Nephron (organoid): ENCODE data around the gene METTL8.

ENCODE experiments used
- H3K27ac Mint-ChIP-seq, 3 experiments: 2 replicates each; pipeline ENCODE4 v1.8.0; 2020; ENCODE audit warnings: mixed read lengths in 3 of 3, mild to moderate bottlenecking in 2 of 3, moderate library complexity in 1 of 3
- H3K27me3 Mint-ChIP-seq: 2 replicates; pipeline ENCODE4 v1.8.0; 2021; ENCODE audit warnings: low read depth, mild to moderate bottlenecking, moderate library complexity, mixed read lengths
- H3K36me3 Mint-ChIP-seq: 2 replicates; pipeline ENCODE4 v1.8.0; 2020; ENCODE audit warnings: low read depth, mixed read lengths
- H3K4me1 Mint-ChIP-seq: 2 replicates; pipeline ENCODE4 v1.8.0; 2020; ENCODE audit warnings: mixed read lengths
- H3K4me3 Mint-ChIP-seq, 3 experiments: 2 replicates each; pipeline ENCODE4 v1.8.0; 2020; ENCODE audit warnings: mild to moderate bottlenecking in 3 of 3, mixed read lengths in 3 of 3, moderate library complexity in 2 of 3
- H3K9me3 Mint-ChIP-seq: 2 replicates; pipeline ENCODE4 v1.8.0; 2020; ENCODE audit warnings: mixed read lengths
- CTCF ChIP-seq, 3 experiments: fragments of 200-600 bp; sonication (generic); IDR thresholded peaks; one replicate each; pipeline ENCODE4 v1.5.0; 2021; ENCODE audit warnings: antibody characterized with exemption in 3 of 3; ENCODE audit not compliant: unreplicated experiment in 3 of 3

METTL8 gene

GRCh38 chr2:171345971-171346722, 87.6 kb downstream of the METTL8 start:
- Mint-ChIP-seq H3K36me3 (no peaks in the 10 kb centered on the region), H3K9me3 (no peaks in the 10 kb centered on the region), H3K27me3 (no peaks in the 10 kb centered on the region), H3K27ac (no peak overlapping the region), H3K4me1 (peaks cover 18% of the 10 kb centered on the region), H3K4me3 (no peak overlapping the region)
- TF ChIP-seq CTCF (IDR thresholded peaks at IDR 0.05; ENCODE audit: unreplicated experiment in 3 of 3) = no peak

- H3K9me3 Mint-ChIP-seq = no peaks in the 10 kb centered on the region
- TF ChIP-seq CTCF (IDR thresholded peaks at IDR 0.05; ENCODE audit: unreplicated experiment in 3 of 3) = no peak
Observed at GRCh38 chr2:171344182-171344581, 89.6 kb downstream of the METTL8 start.

GRCh38 chr2:171342067-171342413, 91.8 kb downstream of the METTL8 start:
- no peak overlapping the region for H3K4me3 Mint-ChIP-seq
- peaks cover 8% of the 10 kb centered on the region for H3K4me1 Mint-ChIP-seq
- H3K36me3 Mint-ChIP-seq = no peaks in the 10 kb centered on the region
- H3K27ac Mint-ChIP-seq = peak overlapping the region in 2 of 3 experiments; percentile 6 to 10
- H3K9me3 Mint-ChIP-seq = no peaks in the 10 kb centered on the region
- no peaks in the 10 kb centered on the region for H3K27me3 Mint-ChIP-seq
- TF ChIP-seq CTCF (IDR thresholded peaks at IDR 0.05; ENCODE audit: unreplicated experiment in 3 of 3) = no peak

More at GRCh38 chr2:171344182-171344581, 89.6 kb downstream of the METTL8 start:
- Mint-ChIP-seq H3K4me1 (peaks cover 18% of the 10 kb centered on the region), H3K36me3 (no peaks in the 10 kb centered on the region), H3K27me3 (no peaks in the 10 kb centered on the region), H3K4me3 (no peak overlapping the region), H3K27ac (no peak overlapping the region)

- no peaks in the 10 kb centered on the region for H3K9me3 Mint-ChIP-seq
- no peak for TF ChIP-seq CTCF (IDR thresholded peaks at IDR 0.05; ENCODE audit: unreplicated experiment in 3 of 3)
- H3K27me3 Mint-ChIP-seq = no peaks in the 10 kb centered on the region
- peaks cover 8% of the 10 kb centered on the region for H3K4me1 Mint-ChIP-seq
- no peaks in the 10 kb centered on the region for H3K36me3 Mint-ChIP-seq
- H3K4me3 Mint-ChIP-seq = no peak overlapping the region
- H3K27ac Mint-ChIP-seq = peak overlapping the region in 1 of 3 experiments; percentile 6
Observed at GRCh38 chr2:171341394-171342066, 92.3 kb downstream of the METTL8 start.

- no peaks in the 10 kb centered on the region for H3K9me3 Mint-ChIP-seq
- H3K27me3 Mint-ChIP-seq = no peaks in the 10 kb centered on the region
- peak overlapping the region in 1 of 3 experiments; percentile 78 for H3K27ac Mint-ChIP-seq
- H3K4me3 Mint-ChIP-seq = no peak overlapping the region
- TF ChIP-seq CTCF (IDR thresholded peaks at IDR 0.05; ENCODE audit: unreplicated experiment in 3 of 3) = no peak
- H3K36me3 Mint-ChIP-seq = no peaks in the 10 kb centered on the region
- H3K4me1 Mint-ChIP-seq = no peaks in the 10 kb centered on the region
Observed at GRCh38 chr2:171334946-171335345, 98.8 kb downstream of the METTL8 start.
